Hepatocyte (in vitro differentiated cells): ENCODE data around the gene TMEM39A.

Experiments
- EZH2 ChIP-seq: fragments of 200-600 bp; sonication (generic); IDR thresholded peaks from 2 replicates; pipeline ENCODE4 v1.6.1; 2016; ENCODE audit warnings: antibody characterized with exemption, mild to moderate bottlenecking, borderline replicate concordance
- EZH2phosphoT487 ChIP-seq: fragments of 200-600 bp; sonication (generic); IDR thresholded peaks from one replicate; pipeline ENCODE4 v1.6.1; 2018; ENCODE audit warnings: antibody characterized with exemption, mild to moderate bottlenecking, low read depth, moderate library complexity; ENCODE audit not compliant: unreplicated experiment, severe bottlenecking
- TF ChIP-seq, protein P1 (sequence below): fragments of 200-600 bp; sonication (generic); IDR thresholded peaks from 2 replicates; pipeline ENCODE4 v1.5.1; 2016; ENCODE audit warnings: antibody characterized with exemption, mild to moderate bottlenecking; ENCODE audit not compliant: poor library complexity

DNA sequence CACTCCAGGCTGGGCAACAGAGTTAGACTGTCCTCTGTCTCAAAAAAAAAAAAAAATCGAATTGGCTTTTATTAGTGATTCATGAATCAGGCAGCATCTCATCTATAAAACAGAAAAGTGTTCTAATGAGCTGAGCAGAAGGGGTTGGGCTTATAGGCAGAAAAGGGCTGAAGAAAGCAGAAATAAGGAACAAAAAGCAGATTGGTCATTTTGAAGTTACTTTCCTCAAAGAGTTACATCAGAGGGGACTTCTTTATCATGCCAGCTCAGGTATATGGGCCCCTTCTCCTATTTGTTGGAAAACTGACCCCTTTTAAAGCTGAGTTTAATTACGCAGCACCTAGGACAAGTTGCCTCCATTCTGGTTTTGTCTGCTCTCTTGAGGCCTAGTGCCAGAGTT is 4.6 kb upstream of the TMEM39A start:
- TF ChIP-seq, protein P1, sequence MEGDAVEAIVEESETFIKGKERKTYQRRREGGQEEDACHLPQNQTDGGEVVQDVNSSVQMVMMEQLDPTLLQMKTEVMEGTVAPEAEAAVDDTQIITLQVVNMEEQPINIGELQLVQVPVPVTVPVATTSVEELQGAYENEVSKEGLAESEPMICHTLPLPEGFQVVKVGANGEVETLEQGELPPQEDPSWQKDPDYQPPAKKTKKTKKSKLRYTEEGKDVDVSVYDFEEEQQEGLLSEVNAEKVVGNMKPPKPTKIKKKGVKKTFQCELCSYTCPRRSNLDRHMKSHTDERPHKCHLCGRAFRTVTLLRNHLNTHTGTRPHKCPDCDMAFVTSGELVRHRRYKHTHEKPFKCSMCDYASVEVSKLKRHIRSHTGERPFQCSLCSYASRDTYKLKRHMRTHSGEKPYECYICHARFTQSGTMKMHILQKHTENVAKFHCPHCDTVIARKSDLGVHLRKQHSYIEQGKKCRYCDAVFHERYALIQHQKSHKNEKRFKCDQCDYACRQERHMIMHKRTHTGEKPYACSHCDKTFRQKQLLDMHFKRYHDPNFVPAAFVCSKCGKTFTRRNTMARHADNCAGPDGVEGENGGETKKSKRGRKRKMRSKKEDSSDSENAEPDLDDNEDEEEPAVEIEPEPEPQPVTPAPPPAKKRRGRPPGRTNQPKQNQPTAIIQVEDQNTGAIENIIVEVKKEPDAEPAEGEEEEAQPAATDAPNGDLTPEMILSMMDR = no peak
- TF ChIP-seq EZH2 (no peak), EZH2phosphoT487 (no peak)
